Islet of Langerhans (tissue), 1 donor: ENCODE data around the gene PTPRZ1.

ENCODE experiments used
- FAIRE-seq: peaks from one replicate; lab custom pipeline; 2011; peaks lifted over from hg19 to GRCh38; lab: Jason Lieb, UNC

The PTPRZ1 gene

DNA sequence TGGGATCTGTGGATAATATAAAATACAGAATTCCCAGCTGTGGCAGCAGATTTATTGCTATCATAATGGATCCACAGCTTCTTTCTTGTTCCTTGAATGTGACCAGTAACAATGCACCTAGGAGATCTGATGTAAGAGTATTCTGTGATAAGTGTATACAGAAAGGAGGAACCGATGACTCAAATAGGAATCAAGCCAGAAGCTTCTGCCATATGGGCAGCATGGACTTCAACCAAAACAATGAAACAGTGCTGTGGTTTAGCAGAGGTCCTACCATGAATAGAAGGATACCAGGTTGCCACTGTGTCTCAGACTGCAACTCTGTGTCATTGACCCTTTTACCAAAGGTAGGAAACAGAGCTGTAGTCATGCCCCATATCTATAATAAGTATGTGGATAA is 81.8 kb downstream of the PTPRZ1 start:
- FAIRE-seq, result no peak

DNA sequence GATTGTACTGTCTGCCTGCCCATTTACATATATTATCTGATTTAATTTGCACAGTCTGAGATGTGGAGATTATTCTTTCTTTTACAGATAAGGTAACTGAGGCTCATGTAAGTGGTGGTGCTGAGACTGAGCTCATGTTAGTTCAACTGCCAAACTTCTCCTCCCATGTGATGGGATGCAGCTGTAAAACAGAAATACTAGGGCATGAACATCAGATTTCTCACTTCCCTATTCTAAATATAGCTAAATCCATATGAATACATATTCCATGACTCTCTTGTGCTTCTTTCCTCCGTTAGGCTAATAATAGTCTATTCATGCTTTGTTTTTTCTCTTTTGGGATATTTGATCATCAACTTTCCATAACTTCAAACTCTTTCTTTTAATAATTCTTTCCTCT is 84.7 kb downstream of the PTPRZ1 start:
- FAIRE-seq, result no peak

DNA sequence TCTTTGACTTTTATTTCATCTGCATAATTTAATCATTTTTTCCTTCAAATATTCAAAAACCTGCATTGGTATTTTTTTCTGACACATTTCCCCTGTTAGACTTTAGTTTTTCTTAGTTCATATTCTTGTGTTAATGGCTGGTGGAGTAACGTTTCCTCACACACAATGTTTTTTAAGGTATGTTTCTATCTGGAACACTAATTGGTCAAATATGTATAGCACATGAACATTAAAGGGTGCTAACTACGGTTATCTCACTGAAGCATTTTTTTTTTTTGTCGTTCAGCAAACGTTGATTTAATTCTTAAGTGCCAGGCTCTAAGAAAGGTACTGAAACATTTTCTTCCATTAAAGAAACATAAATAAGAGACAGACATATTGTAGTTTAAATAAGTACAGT is 87.7 kb downstream of the PTPRZ1 start:
- no peak for FAIRE-seq

DNA sequence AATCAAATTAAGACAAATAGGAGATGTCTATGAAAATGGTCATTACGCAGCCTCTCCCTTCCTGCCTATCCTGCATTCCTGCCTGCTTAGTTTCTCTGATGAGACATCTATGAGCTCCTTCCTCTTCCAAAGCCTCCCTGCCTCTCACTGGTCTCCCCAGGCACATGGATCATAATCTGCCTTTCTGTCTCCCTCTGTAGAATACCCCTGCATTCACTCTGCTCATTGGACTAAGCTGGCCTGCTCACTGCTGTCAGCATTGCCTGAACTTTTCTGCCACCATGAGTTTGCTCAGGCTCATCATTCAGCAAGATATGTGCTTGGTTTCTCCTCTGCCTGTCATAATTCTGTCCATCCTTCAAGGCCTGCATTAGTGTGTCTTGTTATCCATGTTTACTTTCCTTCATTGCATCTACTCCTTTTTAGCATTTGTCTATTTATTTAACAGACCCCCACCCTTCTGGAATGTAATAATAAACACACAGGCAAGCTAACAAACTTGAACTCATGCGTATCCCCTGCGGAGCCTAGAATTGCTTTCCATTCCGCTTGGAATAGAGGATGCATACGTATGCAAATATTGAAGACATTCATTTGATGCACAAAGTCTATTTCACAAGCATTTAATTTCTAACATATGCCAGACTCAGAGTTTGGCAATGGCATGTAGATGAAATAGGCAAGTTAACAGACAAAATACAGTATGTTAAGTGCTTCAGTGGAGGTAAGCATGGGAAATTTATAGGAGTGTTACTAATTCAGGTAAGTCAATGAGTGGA is 88.3 kb downstream of the PTPRZ1 start:
- no peak for FAIRE-seq

DNA sequence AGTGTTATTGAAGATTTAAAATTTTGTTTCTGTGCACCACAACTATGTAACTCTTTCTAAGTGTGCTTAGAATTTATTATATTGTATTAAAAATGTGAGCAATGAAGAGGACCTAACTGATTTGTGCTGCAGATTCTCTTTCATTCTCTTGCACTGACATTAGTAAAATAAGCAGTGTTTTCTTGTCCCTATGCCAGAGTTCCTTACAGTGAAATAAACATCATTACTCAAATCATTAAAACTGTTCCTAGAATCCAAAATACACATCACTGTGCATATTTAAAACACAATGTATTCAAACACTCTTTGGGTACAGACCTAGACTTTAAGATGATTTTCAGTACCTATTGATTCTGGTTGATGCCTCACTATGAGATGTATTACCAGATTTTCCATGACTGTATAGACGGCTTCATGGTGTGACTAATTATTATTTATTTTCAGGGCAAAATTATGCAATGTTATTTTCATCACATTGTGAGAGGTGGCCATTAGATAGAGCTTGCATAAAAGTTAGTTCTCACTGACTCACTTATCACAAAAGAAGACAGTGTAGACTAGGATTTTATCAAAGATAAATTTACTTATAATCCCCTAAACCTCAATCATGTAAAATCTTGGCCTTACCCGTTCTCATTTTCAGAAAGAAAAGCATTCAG is 93.4 kb downstream of the PTPRZ1 start:
- no peak for FAIRE-seq

DNA sequence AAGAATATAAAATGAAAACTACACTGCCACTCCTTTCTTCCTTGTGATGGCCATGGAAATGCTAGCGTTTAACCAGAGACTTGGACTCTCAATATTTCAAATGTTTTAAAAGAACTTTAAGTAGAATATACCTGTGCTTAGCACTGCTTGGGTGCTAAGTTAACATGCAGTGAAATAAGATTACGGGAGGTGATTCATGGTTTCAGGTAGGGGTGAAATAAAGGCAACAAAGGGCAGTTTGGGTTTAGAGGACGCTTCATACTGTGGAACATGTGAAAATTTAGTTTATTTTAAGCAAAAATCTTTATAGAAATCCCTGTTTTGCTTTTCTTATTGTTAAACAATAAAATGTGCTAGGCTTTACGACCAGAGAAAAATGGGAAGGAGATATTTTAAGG is 94.0 kb downstream of the PTPRZ1 start:
- no peak for FAIRE-seq

DNA sequence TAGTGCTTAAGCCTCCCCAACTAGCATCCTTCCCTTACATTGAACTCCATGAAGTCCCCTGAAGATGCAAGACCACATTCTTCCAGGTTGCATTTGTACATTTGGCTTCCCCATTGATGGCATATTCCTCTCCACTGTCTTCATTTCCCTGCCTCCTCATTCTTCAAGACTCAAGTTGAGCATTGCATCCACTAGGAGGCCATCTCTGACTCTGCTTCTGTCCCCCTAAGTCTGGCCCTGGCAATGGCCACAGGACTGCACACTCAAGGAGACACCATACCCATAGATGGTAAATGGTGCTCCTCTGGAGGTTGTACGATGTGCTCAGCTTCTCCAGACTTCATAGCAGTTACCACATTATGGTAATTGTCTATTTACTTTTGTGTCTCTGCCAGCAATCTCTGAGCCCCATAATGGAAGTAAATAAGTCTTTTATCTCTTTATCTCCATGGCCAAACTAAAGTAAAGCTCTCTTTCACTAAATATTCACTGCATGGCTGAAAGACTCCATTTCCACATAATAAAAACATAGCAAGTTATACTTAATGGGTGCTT is 112.6 kb downstream of the PTPRZ1 start:
- FAIRE-seq, result no peak

DNA sequence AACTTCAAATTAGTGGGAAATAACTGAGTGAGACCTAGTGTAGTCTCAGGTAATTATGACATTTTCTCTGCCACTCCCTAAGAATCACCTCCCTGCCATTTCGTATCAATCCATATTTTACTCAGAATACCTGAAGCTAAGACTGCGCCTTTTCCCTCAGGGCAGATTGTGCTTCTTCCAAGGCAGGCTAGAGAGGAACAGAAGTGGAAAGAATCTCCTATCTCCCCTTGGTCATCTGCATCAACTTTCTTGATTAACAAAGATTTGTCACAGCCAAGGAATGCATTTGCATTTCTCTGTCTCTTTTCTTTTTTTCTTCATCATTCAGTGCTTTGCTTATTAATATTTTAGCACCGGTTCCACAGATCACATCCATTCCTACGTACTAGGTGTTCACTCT is 119.1 kb downstream of the PTPRZ1 start:
- no peak for FAIRE-seq

DNA sequence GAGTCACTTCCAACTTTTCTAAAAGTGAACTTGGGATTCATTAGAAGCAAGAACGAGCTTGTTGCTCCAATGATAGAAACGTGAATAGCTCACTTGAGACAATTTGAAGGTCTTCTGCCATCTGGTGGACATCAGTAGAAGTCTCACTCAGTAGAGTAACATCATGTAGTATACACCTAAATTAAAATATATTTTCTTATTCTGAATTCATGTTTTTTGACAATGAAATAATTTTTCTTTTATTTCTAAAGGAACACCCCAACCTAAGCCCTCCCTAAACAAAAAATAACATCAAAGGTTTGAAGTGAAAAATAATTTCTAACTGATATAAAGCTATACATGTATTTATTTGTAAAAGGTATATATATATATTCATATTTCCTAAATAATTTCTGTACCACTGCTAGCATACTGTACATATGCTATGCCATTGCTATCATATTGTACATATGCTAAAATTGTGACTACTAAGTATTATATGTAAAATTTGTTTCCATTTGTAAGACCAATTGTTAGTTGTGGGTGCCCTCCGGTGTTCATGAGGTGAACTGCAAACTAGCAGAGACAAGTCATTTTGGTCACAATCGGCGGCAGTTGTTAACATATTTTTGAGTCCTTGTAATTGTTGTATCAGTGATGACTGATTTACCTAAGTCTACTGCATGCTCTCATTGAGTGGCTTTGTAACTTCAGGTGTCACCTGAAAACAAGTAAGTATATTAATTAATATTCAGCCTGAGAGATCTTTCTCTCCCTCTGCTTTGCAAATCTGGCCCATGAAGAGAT is 121.9 kb downstream of the PTPRZ1 start:
- FAIRE-seq, result peak; percentile 98

DNA sequence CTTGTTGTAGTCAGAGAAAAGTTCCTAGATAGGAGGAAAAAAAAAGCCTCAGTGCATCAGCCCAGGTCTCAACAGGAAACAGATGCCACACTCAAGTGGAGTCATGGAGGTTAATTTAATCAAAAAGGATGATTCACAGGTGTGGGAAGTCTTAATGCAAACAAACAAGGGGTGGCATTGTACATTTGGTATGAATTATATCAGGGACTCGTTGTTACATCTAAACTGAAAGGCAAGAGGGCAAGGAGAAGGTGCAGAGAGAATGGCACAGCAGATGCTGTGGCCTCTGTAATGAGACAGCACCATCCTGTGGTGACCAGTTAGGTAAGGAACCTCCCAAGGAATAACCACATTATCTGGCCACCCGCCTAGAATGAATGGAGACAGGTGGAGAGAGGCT is 133.7 kb downstream of the PTPRZ1 start:
- no peak for FAIRE-seq

DNA sequence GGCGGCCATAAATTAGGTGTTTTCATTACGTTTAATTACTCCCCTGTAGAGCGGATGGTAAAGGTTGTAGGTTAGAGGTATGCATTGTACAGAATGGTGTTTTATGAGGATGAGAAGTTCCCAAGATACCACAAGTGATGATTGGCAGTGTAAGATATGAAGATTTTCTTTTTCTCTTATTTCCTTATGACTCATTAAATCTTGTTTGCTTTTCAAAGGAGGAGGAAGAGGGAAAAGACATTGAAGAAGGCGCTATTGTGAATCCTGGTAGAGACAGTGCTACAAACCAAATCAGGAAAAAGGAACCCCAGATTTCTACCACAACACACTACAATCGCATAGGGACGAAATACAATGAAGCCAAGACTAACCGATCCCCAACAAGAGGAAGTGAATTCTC is 137.2 kb downstream of the PTPRZ1 start:
- no peak for FAIRE-seq

DNA sequence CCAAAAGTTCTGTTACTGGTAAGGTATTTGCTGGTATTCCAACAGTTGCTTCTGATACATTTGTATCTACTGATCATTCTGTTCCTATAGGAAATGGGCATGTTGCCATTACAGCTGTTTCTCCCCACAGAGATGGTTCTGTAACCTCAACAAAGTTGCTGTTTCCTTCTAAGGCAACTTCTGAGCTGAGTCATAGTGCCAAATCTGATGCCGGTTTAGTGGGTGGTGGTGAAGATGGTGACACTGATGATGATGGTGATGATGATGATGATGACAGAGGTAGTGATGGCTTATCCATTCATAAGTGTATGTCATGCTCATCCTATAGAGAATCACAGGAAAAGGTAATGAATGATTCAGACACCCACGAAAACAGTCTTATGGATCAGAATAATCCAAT is 140.1 kb downstream of the PTPRZ1 start:
- no peak for FAIRE-seq

DNA sequence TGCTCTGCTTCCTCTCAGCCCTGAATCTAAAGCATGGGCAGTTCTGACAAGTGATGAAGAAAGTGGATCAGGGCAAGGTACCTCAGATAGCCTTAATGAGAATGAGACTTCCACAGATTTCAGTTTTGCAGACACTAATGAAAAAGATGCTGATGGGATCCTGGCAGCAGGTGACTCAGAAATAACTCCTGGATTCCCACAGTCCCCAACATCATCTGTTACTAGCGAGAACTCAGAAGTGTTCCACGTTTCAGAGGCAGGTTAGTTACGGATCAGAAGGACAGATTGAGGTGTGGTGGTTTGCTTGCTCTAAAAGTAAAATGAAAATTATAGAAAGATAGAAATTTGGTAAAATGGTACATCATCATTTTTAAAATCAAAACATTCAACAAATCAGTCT is 140.7 kb downstream of the PTPRZ1 start:
- no peak for FAIRE-seq

DNA sequence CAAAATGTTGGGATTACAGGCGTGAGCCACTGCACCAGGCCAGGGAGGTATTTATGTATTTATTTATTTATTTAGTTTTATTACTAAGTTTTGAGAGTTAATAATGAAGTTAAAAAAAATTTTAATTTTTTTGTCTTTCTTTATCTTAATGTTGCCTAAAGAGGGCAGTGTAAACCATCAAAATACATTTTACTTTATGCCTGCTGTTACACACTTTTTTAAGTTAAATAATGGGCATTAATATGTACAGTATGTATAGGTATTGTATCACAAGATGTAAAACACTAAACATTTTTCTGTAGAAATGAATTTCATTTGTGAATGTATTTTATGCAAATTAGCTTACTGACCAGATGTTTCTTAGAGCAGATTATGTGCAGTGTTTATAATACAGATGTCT is 141.7 kb downstream of the PTPRZ1 start:
- FAIRE-seq, result peak; percentile 96

DNA sequence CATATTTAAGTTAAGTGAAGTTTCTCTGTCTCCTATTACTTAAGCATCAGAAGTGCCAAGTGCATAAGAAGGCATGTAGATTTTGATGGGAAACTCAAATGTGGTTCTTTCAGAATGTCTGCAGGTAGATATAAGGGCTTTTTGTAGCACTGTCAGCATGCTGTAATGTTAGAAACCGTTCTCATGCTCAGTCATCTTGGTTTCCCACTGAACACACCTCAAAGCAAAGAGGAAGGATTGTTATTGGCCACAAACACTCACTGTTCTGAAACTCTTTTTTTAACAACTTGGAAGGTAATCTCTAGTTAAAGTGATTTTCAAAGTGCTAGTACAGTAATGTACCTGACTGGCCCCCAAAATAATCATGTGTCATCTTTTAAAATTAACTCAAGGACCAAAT is 145.1 kb downstream of the PTPRZ1 start:
- no peak for FAIRE-seq

DNA sequence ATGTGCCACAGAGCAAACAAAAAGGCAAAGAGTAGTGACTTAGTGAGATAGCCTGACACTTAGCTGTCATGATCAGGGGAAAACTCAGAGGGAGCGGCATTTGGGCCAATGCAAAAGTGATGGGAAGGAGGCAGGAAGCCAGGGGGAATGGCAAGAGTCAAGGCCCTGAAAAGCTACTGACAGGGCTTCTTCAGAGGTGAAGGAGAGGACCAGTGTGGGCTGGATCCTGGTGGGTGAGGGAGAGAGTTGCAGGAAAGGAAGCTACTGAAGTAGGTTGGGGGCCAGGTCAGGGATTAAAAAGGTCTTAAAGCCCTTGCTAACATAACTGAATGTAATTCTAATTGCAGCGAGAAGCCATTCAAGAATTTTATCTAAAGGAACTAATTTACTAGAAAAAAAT is 154.1 kb downstream of the PTPRZ1 start:
- no peak for FAIRE-seq

DNA sequence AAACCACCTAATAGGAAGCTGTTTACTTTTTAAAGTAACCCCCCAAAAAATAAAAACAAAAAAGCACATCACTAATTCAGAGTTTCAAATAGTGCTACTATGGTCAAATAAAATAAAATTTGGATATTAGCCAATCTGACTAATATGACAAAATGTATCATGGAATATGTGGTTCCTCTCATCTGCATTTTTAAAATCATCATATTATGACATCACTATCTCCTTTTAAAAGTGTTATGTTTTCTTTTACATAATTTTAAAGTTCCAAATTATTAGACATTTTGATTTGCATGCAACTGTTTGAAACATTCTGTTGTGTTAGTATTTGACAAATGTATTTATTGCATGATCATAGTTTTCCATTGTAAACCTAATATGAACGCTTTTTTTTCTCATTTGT is 160.7 kb downstream of the PTPRZ1 start:
- no peak for FAIRE-seq

DNA sequence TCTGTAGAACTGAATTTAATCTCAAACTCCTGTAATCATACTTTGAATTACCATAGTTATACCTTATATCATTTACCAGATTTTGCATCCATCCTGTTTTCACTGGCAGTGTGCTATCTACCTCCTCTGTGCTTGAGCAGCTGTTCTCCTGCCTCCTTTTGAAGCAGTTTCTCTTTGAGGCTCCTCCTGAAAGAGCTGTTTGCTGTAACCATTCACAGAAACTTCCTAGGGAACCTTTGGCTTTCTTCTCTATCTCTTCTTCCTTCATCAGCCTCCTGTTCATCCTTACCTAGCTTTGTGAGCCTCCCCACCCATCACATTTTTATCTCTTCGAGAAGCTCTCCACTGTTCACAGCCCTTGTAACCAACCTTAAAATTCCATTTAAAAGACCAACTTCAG is 162.9 kb downstream of the PTPRZ1 start:
- no peak for FAIRE-seq

DNA sequence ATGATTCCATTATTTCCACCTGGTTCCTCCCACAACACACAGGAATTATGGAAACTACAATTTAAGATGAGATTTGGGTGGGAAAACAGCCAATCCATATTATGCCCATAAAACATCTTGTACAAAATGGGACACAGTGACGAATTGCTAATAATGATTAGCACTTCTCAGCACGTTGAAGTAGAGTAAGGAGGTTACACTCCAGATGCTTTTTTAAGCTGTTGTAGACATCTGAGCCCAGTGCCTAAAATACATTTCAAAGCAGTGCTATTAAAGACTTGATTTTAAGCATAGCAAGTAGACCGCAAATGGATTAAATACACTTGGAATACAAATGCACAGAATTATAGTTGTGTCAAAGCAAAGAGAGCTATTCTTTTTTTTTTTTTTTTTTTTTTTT is 165.2 kb downstream of the PTPRZ1 start:
- FAIRE-seq, result no peak

DNA sequence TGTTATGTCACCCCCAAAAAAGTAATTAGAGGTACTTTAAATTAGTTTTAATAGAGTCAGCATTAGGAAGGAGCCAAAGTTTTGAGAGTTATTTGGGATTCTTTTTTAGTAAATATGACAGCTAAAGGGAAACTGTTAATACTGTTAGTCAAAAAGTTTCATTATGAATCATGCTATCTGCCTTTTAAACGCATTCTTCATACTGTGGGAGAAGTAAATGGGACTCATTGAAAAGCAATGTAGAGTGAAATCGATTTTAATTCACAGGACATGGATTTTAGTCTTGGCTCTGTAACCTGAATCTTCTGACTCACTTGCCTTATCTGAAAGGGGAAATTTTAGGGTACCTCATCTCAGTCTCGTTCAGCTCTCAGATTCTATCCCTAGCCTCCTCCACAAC is 165.9 kb downstream of the PTPRZ1 start:
- no peak for FAIRE-seq

DNA sequence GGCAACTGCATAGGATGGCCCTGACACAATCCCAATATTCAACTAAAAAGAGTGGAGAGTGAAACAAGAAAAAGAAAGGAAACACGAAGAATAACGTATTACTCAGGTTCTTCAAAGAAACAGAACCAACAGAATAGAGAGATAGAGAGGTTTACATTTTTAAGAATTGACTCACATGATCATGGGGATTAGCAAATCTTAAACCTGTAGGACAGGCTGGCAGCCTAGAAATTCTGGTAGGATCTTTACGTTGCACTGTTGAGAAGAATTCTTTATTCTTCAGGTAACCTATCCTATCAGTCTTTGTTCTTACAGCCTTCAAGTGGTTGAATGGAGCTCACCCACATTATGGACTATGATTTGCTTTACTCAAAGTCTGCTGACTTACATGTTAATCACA is 167.2 kb downstream of the PTPRZ1 start:
- FAIRE-seq, result no peak

DNA sequence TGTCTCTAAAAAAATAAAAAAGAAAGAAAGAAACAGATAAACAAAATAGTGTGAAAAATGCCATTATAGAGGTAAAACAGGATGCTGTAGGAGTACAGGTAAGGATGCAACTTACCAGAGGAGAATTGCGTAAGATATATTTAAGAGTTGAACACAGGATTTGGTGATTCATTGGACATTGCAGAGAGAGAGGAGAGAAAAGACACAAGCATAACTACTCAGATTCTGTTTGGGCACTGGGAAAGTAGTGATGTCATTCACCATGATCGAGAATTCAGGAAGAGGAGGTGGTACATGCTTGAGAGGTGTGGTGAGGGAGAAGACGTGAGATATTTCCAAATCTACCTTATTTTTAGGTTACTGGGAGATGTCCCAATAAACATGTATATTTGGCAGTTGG is 173.4 kb downstream of the PTPRZ1 start:
- FAIRE-seq, result no peak

DNA sequence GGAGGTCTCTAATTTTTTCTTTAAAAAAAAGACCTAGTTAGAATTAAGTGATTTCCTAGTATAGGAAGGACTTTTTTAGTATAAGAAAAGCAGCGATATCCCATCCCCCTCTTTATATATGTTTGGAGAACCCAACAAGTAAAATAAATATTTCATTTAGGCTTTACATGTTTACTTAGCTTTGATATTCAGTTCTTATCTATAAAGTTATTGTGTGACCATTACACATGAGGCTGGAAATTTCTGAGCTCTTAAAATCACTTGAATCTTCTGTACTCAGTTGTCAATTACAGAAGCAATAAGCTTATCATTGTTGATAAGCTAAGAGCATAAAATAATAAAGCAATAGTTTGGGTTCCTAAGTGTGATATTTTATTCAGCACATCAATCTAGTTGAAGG is 181.4 kb downstream of the PTPRZ1 start:
- FAIRE-seq, result no peak
